ENCODE data around the gene OXA1L.
"Not testable (repeated sequence)": the region's sequence is repeated elsewhere in the genome, so short reads cannot be mapped to it uniquely, and the experiment has no call there.

DNA sequence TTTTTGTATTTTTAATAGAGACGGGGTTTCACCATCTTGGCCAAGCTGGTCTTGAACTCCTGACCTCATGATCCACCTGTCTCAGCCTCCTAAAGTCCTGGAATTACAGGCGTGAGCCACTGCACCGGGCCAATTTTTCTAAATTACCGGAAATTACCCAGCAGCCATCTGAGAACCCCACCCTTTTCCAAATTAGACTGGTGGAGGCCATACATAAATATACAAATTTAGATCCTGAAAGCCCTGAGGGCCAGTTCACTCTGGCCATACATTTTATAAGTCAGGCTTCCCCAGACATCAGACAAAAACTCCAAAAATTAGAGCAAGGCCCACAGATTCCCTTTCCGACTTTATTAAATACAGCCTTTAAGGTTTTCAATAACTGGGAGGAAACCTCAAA lies 34.4 kb upstream of the OXA1L start:
- TF ChIP-seq, protein P1, sequence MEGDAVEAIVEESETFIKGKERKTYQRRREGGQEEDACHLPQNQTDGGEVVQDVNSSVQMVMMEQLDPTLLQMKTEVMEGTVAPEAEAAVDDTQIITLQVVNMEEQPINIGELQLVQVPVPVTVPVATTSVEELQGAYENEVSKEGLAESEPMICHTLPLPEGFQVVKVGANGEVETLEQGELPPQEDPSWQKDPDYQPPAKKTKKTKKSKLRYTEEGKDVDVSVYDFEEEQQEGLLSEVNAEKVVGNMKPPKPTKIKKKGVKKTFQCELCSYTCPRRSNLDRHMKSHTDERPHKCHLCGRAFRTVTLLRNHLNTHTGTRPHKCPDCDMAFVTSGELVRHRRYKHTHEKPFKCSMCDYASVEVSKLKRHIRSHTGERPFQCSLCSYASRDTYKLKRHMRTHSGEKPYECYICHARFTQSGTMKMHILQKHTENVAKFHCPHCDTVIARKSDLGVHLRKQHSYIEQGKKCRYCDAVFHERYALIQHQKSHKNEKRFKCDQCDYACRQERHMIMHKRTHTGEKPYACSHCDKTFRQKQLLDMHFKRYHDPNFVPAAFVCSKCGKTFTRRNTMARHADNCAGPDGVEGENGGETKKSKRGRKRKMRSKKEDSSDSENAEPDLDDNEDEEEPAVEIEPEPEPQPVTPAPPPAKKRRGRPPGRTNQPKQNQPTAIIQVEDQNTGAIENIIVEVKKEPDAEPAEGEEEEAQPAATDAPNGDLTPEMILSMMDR (conservative IDR thresholded peaks at IDR 0.05; ENCODE audit: low read depth in 2 of 2) = not testable (repeated sequence)
- not testable (repeated sequence) for TF ChIP-seq EZH2phosphoT487 (IDR thresholded peaks at IDR 0.05; ENCODE audit: unreplicated experiment); POLR2AphosphoS5 (IDR thresholded peaks at IDR 0.05; ENCODE audit: low read depth); EZH2 (IDR thresholded peaks at IDR 0.05; ENCODE audit: low read depth, unreplicated experiment)
- TF ChIP-seq, protein P2, sequence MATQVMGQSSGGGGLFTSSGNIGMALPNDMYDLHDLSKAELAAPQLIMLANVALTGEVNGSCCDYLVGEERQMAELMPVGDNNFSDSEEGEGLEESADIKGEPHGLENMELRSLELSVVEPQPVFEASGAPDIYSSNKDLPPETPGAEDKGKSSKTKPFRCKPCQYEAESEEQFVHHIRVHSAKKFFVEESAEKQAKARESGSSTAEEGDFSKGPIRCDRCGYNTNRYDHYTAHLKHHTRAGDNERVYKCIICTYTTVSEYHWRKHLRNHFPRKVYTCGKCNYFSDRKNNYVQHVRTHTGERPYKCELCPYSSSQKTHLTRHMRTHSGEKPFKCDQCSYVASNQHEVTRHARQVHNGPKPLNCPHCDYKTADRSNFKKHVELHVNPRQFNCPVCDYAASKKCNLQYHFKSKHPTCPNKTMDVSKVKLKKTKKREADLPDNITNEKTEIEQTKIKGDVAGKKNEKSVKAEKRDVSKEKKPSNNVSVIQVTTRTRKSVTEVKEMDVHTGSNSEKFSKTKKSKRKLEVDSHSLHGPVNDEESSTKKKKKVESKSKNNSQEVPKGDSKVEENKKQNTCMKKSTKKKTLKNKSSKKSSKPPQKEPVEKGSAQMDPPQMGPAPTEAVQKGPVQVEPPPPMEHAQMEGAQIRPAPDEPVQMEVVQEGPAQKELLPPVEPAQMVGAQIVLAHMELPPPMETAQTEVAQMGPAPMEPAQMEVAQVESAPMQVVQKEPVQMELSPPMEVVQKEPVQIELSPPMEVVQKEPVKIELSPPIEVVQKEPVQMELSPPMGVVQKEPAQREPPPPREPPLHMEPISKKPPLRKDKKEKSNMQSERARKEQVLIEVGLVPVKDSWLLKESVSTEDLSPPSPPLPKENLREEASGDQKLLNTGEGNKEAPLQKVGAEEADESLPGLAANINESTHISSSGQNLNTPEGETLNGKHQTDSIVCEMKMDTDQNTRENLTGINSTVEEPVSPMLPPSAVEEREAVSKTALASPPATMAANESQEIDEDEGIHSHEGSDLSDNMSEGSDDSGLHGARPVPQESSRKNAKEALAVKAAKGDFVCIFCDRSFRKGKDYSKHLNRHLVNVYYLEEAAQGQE (IDR thresholded peaks at IDR 0.05; ENCODE audit: unreplicated experiment) = not testable (repeated sequence)
